Tibial nerve (tissue), 4 donors: ENCODE data around the gene SAC3D1. TPM values are rescaled to one million over a fixed set of nuclear protein-coding genes. Genes with fewer than 3 reads are reported as not detected.

Experiments used
- DNase-seq, 2 donors: peaks; one replicate each; pipeline ENCODE4 v3.0.0-alpha.2; 2019; ENCODE audit warnings: low spot score in 2 of 2
- H3K27ac ChIP-seq, 4 donors: fragments of 200-600 bp; sonication (generic) in 3 of 4; one replicate each; pipeline ENCODE4 v1.5.1; 2017 to 2019; ENCODE audit warnings: mild to moderate bottlenecking in 1 of 4
- H3K27me3 ChIP-seq, 2 donors: fragments of 200-600 bp; sonication (generic) in 1 of 2; one replicate each; pipeline versions ENCODE4 v1.5.1 to v1.6.0; 2017 to 2019
- H3K36me3 ChIP-seq, 3 donors: fragments of 200-600 bp; sonication (generic); one replicate each; pipeline ENCODE4 v1.5.1; 2018 to 2019
- H3K4me1 ChIP-seq, 4 donors: fragments of 200-600 bp; sonication (generic) in 3 of 4; one replicate each; pipeline ENCODE4 v1.5.1; 2017 to 2019
- H3K4me3 ChIP-seq, 4 donors: fragments of 200-600 bp; sonication (generic) in 3 of 4; one replicate each; pipeline ENCODE4 v1.5.1; 2017 to 2019; ENCODE audit warnings: mild to moderate bottlenecking in 1 of 4, moderate library complexity in 1 of 4
- H3K9me3 ChIP-seq, 4 donors: fragments of 200-600 bp; sonication (generic) in 3 of 4; one replicate each; pipeline ENCODE4 v1.5.1; 2017 to 2019
- EP300 ChIP-seq, 2 donors: sonication (generic); formaldehyde crosslinking; IDR thresholded peaks; one replicate each; pipeline ENCODE4 v1.6.1; 2017; ENCODE audit warnings: antibody characterized with exemption in 2 of 2, mild to moderate bottlenecking in 1 of 2
- POLR2A ChIP-seq, 2 donors: fragments of 450-650 bp; IDR thresholded peaks; one replicate each; pipeline ENCODE4 v1.6.1; 2017; ENCODE audit warnings: antibody characterized with exemption in 2 of 2, mild to moderate bottlenecking in 2 of 2, moderate library complexity in 2 of 2
- WGBS, 2 donors: methylation state at CpG; one replicate each; pipeline ENCODE4 v1.1.5; 2018; 5-methylcytosine and 5-hydroxymethylcytosine counted together
- total RNA-seq, 4 donors: library from RNA; depleted of rRNA; stranded (reverse); fragments of >200 nt; gene quantifications; one replicate each; pipeline ENCODE4 v1.1.0, GENCODE V29; 2016
- TF ChIP-seq, protein P1 (sequence below), 5 experiments: fragments of 200-600 bp in 3 of 5; fragments of 450-650 bp in 2 of 5; sonication (generic) in 3 of 5; IDR thresholded peaks; one replicate each; pipeline ENCODE4 v1.5.1; 2016 to 2019; ENCODE audit warnings: antibody characterized with exemption in 5 of 5, mild to moderate bottlenecking in 3 of 5, moderate library complexity in 2 of 5

SAC3D1 gene
- total RNA-seq, 4 donors from 2014 or later = 10.6 to 16.3 (median 14.1) TPM

DNA sequence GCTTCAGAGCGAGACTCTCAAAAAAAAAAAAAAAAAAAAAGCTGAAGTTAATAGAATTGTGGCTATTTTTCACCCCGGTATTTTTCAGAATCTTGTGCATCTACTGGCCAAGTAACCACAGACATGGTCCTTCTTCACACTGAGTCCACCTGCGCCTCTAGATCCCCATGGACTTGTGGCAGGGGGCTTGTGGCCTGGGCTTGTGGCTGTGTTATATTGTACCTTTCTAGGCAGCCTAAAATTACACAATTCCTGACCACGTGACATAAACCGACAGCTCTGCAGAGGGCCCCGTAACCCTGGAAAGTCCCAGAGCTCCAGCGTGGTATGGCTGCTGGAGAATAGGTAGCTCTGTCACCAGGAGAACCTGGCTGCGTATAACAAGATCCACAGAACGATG lies 28.2 kb downstream of the SAC3D1 start:
- Histone ChIP-seq H3K9me3 (no peaks in the 10 kb centered on the region), H3K27me3 (no peaks in the 10 kb centered on the region), H3K27ac (no peak overlapping the region), H3K4me3 (no peak overlapping the region), H3K4me1 (no peaks in the 10 kb centered on the region), H3K36me3 (no peaks in the 10 kb centered on the region)
- no peak for DNase-seq
- 64 to 68% methylated on average over 9 of the region's 9 CpGs for WGBS, 2 donors
- TF ChIP-seq POLR2A (IDR thresholded peaks at IDR 0.05) (no peak), EP300 (IDR thresholded peaks at IDR 0.05) (no peak)
- TF ChIP-seq, protein P1, sequence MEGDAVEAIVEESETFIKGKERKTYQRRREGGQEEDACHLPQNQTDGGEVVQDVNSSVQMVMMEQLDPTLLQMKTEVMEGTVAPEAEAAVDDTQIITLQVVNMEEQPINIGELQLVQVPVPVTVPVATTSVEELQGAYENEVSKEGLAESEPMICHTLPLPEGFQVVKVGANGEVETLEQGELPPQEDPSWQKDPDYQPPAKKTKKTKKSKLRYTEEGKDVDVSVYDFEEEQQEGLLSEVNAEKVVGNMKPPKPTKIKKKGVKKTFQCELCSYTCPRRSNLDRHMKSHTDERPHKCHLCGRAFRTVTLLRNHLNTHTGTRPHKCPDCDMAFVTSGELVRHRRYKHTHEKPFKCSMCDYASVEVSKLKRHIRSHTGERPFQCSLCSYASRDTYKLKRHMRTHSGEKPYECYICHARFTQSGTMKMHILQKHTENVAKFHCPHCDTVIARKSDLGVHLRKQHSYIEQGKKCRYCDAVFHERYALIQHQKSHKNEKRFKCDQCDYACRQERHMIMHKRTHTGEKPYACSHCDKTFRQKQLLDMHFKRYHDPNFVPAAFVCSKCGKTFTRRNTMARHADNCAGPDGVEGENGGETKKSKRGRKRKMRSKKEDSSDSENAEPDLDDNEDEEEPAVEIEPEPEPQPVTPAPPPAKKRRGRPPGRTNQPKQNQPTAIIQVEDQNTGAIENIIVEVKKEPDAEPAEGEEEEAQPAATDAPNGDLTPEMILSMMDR (IDR thresholded peaks at IDR 0.05) = no peak

DNA sequence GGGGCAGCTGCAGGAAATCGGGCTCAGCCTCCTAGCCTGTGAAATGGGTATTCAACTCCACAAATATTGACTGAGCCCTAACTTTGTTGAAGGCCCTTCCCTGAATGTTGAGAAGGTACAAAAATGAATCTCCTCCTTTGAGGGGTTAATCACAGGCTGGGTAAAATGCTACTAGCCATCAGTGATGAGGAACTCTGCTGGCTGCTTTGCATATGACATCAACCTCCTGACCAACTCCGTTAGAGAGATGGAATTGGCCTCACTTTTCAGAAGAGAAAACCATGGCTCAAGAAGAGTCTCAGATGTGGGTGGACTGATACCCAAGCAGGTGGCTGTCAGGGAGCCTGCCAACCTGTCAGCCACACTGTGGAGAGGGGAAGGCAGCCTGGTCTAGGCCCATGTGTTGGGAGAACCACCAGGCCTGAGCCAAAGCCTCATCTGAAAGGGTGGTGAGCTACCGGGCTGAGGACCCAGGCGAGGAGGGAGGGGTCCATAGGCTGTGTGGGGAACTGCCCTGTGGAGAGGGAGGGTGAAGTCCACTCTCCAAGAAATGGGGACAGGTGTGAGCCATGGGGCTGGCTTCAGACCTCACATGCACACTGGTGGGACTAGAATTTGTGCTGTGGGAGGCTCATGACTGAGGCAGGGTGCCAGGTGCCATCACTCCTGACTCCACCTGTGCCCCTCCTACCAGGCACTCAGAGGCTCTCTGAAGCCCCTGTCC lies 31.1 kb downstream of the SAC3D1 start:
- Histone ChIP-seq H3K27ac (no peak overlapping the region), H3K9me3 (no peaks in the 10 kb centered on the region), H3K4me3 (no peak overlapping the region), H3K36me3 (no peaks in the 10 kb centered on the region), H3K27me3 (no peaks in the 10 kb centered on the region), H3K4me1 (no peaks in the 10 kb centered on the region)
- no peak for DNase-seq
- 42 to 67% methylated on average over 2 to 4 of the region's 4 CpGs for WGBS, 2 donors
- TF ChIP-seq, protein P1 (IDR thresholded peaks at IDR 0.05) = no peak
- TF ChIP-seq EP300 (IDR thresholded peaks at IDR 0.05) = no peak
- no peak for TF ChIP-seq POLR2A (IDR thresholded peaks at IDR 0.05)

DNA sequence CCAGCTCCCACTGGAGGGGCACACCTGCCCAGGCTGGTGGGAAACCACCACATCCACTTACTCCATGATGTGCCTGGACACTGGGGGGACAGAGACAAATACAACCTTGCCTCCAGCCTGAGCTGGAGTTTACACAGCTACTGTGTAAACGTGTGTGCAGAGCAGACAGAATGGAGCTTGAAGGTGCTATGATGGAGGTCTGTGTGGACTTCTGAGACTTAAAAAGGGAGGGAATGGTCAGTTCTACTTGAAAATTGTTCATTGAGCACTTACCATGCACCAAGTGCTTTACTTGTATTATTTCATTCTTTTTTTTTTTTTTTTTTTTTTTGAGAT lies 31.6 kb downstream of the SAC3D1 start:
- Histone ChIP-seq H3K27ac (no peak overlapping the region), H3K4me1 (no peaks in the 10 kb centered on the region), H3K36me3 (no peaks in the 10 kb centered on the region), H3K9me3 (no peaks in the 10 kb centered on the region), H3K4me3 (no peak overlapping the region), H3K27me3 (no peaks in the 10 kb centered on the region)
- TF ChIP-seq, protein P1 (IDR thresholded peaks at IDR 0.05) = no peak
- TF ChIP-seq EP300 (IDR thresholded peaks at IDR 0.05) (no peak), POLR2A (IDR thresholded peaks at IDR 0.05) (no peak)
- DNase-seq = no peak
- WGBS, 2 donors = 64 to 75% methylated on average over 1 of the region's 1 CpG

DNA sequence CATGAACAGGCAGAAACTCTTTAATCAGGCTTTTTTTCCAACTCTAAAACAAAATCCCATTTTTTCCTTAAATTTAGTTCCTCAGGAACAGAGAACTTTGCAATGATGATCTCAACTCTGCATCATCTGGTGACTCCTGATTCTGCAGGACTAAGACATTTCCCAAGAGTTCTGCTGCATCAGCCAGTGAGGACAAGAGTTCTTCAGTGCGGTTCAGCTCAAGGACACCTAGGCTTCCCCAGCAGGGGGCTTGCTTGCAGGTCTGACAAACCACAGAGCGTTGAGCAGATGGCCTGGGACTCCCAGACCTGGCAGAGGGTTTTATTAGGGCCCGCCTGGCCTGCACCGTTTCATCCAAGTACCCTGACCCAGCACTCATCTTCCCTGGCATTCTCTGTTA lies 36.4 kb downstream of the SAC3D1 start:
- Histone ChIP-seq H3K9me3 (no peaks in the 10 kb centered on the region), H3K27ac (no peak overlapping the region), H3K27me3 (no peaks in the 10 kb centered on the region), H3K36me3 (no peaks in the 10 kb centered on the region), H3K4me3 (no peak overlapping the region), H3K4me1 (no peaks in the 10 kb centered on the region)
- WGBS, 2 donors = 72 to 82% methylated on average over 4 of the region's 4 CpGs
- TF ChIP-seq EP300 (IDR thresholded peaks at IDR 0.05) (no peak), POLR2A (IDR thresholded peaks at IDR 0.05) (no peak)
- TF ChIP-seq, protein P1 (IDR thresholded peaks at IDR 0.05) = no peak
- DNase-seq = no peak

DNA sequence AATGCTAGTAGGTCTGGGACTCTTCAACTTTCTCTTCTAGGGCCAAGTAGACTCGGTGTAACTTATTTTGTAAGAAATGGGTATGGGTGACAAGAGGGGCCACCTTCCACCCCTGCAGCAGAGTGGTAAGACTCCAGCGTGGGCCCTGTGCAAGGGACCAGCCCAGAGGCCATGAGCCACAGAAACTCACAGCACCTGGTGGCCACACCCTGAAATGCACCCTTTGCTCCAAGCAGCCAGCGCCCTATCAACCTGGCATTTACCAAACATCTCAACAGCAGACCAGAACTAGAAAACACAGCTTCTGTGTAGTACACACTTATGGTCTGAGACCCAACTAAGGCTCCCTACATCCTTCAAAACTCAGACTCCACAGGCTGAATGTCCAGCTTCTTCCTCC lies 37.1 kb downstream of the SAC3D1 start:
- peak overlapping the region in 1 of 4 donors; percentile 10 for H3K27ac ChIP-seq
- WGBS, 2 donors = 58 to 72% methylated on average over 2 to 3 of the region's 3 CpGs
- no peak for TF ChIP-seq EP300 (IDR thresholded peaks at IDR 0.05)
- TF ChIP-seq, protein P1 (IDR thresholded peaks at IDR 0.05) = peak in 3 of 5 experiments; percentile 17 to 53 (median 31)
- no peak for TF ChIP-seq POLR2A (IDR thresholded peaks at IDR 0.05)

More for the DNA sequence above, 37.1 kb downstream of the SAC3D1 start:
- Histone ChIP-seq H3K27me3 (no peaks in the 10 kb centered on the region), H3K4me3 (no peak overlapping the region), H3K36me3 (no peaks in the 10 kb centered on the region), H3K9me3 (no peaks in the 10 kb centered on the region), H3K4me1 (peaks cover 0 to 2% (median 1%) of the 10 kb centered on the region in 4 donors)
- DNase-seq = no peak
